ENCODE data around the gene NBEA.

NBEA gene

DNA sequence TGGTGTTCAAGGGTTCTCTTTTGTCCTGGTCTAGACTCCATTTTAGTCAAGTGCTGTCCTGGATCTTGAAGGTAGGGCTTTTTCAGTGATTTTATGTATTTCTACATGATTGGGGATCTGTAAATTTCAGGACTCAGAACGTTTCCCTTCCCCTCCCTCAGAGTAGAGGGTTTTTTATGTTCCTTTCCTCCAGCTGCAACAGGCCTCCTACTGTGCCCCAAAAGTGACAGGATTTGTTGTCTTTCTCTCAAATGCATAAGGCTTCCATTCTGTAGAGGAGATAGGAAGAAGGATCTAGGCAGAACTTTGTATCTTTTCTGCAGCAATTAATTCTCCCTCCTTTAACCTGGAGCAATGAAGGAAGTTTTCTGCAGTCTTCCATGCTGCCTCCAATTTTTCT is 283.1 kb downstream of the NBEA start:
- H3K27ac ChIP-seq (replicated peaks) = no peak overlapping the region
- no peaks in the 10 kb centered on the region for H3K27me3 ChIP-seq (ENCODE audit: insufficient read depth, poor library complexity, severe bottlenecking)
- TF ChIP-seq SPI1 (IDR thresholded peaks at IDR 0.05; ENCODE audit: borderline replicate concordance, low read depth) (no peak), POLR2AphosphoS5 (IDR thresholded peaks at IDR 0.05; ENCODE audit: low read depth) (no peak), GABPA (IDR thresholded peaks at IDR 0.05; ENCODE audit: low read depth) (no peak), CTCF (IDR thresholded peaks at IDR 0.05; ENCODE audit: insufficient read depth, low read length) (no peak), REST (IDR thresholded peaks at IDR 0.05; ENCODE audit: insufficient replicate concordance, low read depth) (no peak)

DNA sequence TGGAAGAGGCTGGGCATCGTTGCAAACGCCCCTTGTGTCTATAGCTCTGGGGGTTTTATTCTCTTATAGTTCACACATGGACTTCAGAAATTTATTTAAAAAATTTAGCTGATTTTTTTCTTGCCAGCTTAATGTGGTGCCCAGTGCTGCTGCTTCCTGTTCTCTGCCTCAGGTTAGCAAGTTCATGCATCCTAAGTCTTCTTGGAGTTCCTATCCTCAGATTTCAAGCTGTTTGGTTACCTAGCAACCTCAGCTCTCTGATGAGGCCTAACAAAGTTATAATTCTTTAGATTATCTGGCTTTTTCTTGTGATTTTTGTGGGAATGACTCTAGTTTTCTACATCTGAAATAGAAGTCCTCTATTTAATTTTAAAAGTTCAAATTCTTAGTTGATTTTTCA is 283.5 kb downstream of the NBEA start:
- no peak for DNase-seq (ENCODE audit: low read depth in 1 of 2, low spot score in 1 of 2)
- H3K27me3 ChIP-seq (ENCODE audit: insufficient read depth, poor library complexity, severe bottlenecking) = no peaks in the 10 kb centered on the region
- no peak for TF ChIP-seq CTCF (IDR thresholded peaks at IDR 0.05; ENCODE audit: insufficient read depth, low read length)
- no peak for TF ChIP-seq SPI1 (IDR thresholded peaks at IDR 0.05; ENCODE audit: borderline replicate concordance, low read depth)
- no peak for TF ChIP-seq POLR2AphosphoS5 (IDR thresholded peaks at IDR 0.05; ENCODE audit: low read depth)
- TF ChIP-seq GABPA (IDR thresholded peaks at IDR 0.05; ENCODE audit: low read depth) = no peak
- no peak for TF ChIP-seq REST (IDR thresholded peaks at IDR 0.05; ENCODE audit: insufficient replicate concordance, low read depth)
- H3K27ac ChIP-seq (replicated peaks) = no peak overlapping the region
- H3K4me3 ChIP-seq (replicated peaks; ENCODE audit: insufficient read depth, low read length) = no peak overlapping the region

More for the DNA sequence above, 283.1 kb downstream of the NBEA start:
- H3K4me3 ChIP-seq (replicated peaks; ENCODE audit: insufficient read depth, low read length) = no peak overlapping the region
- no peak for DNase-seq (ENCODE audit: low read depth in 1 of 2, low spot score in 1 of 2)

DNA sequence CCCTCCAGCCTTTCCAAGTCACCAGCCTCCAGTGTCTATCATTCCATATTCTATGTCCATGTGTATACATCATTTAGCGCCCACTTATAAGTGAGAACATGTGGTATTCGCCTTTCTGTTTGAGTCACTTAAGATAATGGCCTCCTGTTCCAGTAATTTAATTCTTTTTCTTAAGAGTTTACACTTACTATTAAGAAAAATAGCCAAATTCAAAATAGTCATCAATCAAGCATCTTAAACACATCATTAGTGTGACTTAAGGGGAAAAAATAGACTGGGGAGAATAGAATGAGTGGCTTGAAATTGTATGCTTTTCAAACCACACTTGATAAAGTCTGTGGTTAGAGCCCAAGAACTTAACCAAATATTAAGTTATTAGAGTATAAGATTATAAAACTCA is 286.5 kb downstream of the NBEA start:
- TF ChIP-seq SPI1 (IDR thresholded peaks at IDR 0.05; ENCODE audit: borderline replicate concordance, low read depth) (no peak), CTCF (IDR thresholded peaks at IDR 0.05; ENCODE audit: insufficient read depth, low read length) (no peak), REST (IDR thresholded peaks at IDR 0.05; ENCODE audit: insufficient replicate concordance, low read depth) (no peak), POLR2AphosphoS5 (IDR thresholded peaks at IDR 0.05; ENCODE audit: low read depth) (no peak), GABPA (IDR thresholded peaks at IDR 0.05; ENCODE audit: low read depth) (no peak)
- Histone ChIP-seq H3K27me3 (ENCODE audit: insufficient read depth, poor library complexity, severe bottlenecking) (no peaks in the 10 kb centered on the region), H3K4me3 (replicated peaks; ENCODE audit: insufficient read depth, low read length) (no peak overlapping the region), H3K27ac (replicated peaks) (no peak overlapping the region)
- DNase-seq (ENCODE audit: low read depth in 1 of 2, low spot score in 1 of 2) = no peak
